HCT116 (cell line): ENCODE results near the gene FSIP1. TPM values are rescaled to one million over a fixed set of nuclear protein-coding genes. Genes with fewer than 3 reads are reported as not detected.

Experiments used
- ATAC-seq: fragments of 200-7000 bp; cut with Tn5 transposase; 2 replicates; pipeline ENCODE4 v1.9.1; 2020; ENCODE audit warnings: mild to moderate bottlenecking, moderate library complexity
- BruUV-seq: library from RNA; stranded (reverse); fragments of 400-500 nt; replicated peaks from 2 replicates; lab custom pipeline; 2021; lab: Mats Ljungman, UMichigan
- CTCF ChIA-PET: fragments of 300-600 bp; sonication (Branson Sonifier 250); formaldehyde crosslinking; loops from one replicate; lab custom pipeline; 2021; ENCODE audit warnings: antibody characterized with exemption; lab: Charles Lee
- POLR2A ChIA-PET: fragments of 300-600, 350-600 bp; sonication (Branson Sonifier 250); formaldehyde crosslinking; loops from one replicate; lab custom pipeline; 2021; ENCODE audit warnings: antibody characterized with exemption; lab: Charles Lee
- RAD21 ChIA-PET, 2 experiments: fragments of 300-600 bp; sonication (Branson Sonifier 250); formaldehyde crosslinking; loops; one replicate each; lab custom pipeline; 2023; ENCODE audit warnings: low total read pairs in 2 of 2; ENCODE audit not compliant: uncharacterized antibody in 2 of 2, unreplicated experiment in 2 of 2, low non-redundant PET in 1 of 2; lab: Charles Lee
- DNase-seq: peaks from one replicate; pipeline ENCODE4 v3.0.0-alpha.2; 2010; ENCODE audit warnings: low read depth, low spot score
- H2AFZ ChIP-seq: fragments of 200-600 bp; shearing (Covaris generic), sonication (generic); 2 replicates; pipeline ENCODE4 v1.6.1; 2017; ENCODE audit warnings: low read depth, mixed run types, mixed read lengths, antibody characterized with exemption, low read length; ENCODE audit not compliant: poor library complexity, severe bottlenecking
- H3K27ac ChIP-seq: 2 replicates; pipeline ENCODE4 v1.5.1; 2012; ENCODE audit warnings: low read depth, low read length
- H3K27me3 ChIP-seq: fragments of 200-600 bp; sonication (generic); 2 replicates; pipeline ENCODE4 v1.6.1; 2016; ENCODE audit warnings: mixed run types, low read length, mixed read lengths; ENCODE audit not compliant: insufficient read depth
- H3K36me3 ChIP-seq, 2 experiments: fragments of 200-500 bp in 1 of 2; fragments of 200-600 bp in 1 of 2; sonication (Bioruptor generic) in 1 of 2; sonication (generic) in 1 of 2; 2 replicates each; pipeline versions ENCODE4 v1.5.1 to v1.6.1; 2014 to 2016; ENCODE audit warnings: low read length in 2 of 2, inconsistent platforms in 1 of 2, mixed read lengths in 1 of 2, mixed run types in 1 of 2; ENCODE audit not compliant: insufficient read depth in 2 of 2, control insufficient read depth in 1 of 2
- H3K4me1 ChIP-seq, 2 experiments: fragments of 200-600 bp in 1 of 2; sonication (generic) in 1 of 2; 2 replicates each; pipeline versions ENCODE4 v1.5.1 to v1.6.1; 2012 to 2017; ENCODE audit warnings: low read length in 2 of 2, inconsistent platforms in 1 of 2, mild to moderate bottlenecking in 1 of 2, mixed read lengths in 1 of 2, mixed run types in 1 of 2, moderate library complexity in 1 of 2; ENCODE audit not compliant: insufficient read depth in 2 of 2, control insufficient read depth in 1 of 2
- H3K4me2 ChIP-seq: fragments of 200-600 bp; sonication (generic); 2 replicates; pipeline ENCODE4 v1.6.1; 2017; ENCODE audit warnings: mixed run types, low read length, mixed read lengths
- H3K4me3 ChIP-seq, 2 experiments: fragments of 200-600 bp in 1 of 2; sonication (generic) in 1 of 2; replicated peaks in 1 of 2; 2 replicates each; pipeline ENCODE4 v1.5.1; 2011 to 2016; ENCODE audit warnings: low read length in 2 of 2, control low read depth in 1 of 2, low read depth in 1 of 2, mild to moderate bottlenecking in 1 of 2, mixed read lengths in 1 of 2, mixed run types in 1 of 2
- H3K79me2 ChIP-seq: fragments of 200-600 bp; sonication (generic); 2 replicates; pipeline ENCODE4 v1.6.1; 2017; ENCODE audit warnings: mild to moderate bottlenecking, mixed run types, low read length, moderate library complexity, mixed read lengths; ENCODE audit not compliant: insufficient read depth
- H3K9ac ChIP-seq: fragments of 200-600 bp; sonication (generic); 2 replicates; pipeline ENCODE4 v1.6.1; 2016; ENCODE audit warnings: low read length, mixed read lengths
- H3K9me2 ChIP-seq: fragments of 200-600 bp; sonication (generic), shearing (Covaris generic); 2 replicates; pipeline ENCODE4 v1.6.1; 2017; ENCODE audit warnings: mixed run types, mild to moderate bottlenecking, moderate library complexity; ENCODE audit not compliant: insufficient read depth
- H3K9me3 ChIP-seq, 2 experiments: fragments of 200-500 bp in 1 of 2; fragments of 200-600 bp in 1 of 2; sonication (Bioruptor generic) in 1 of 2; sonication (generic) in 1 of 2; 2 replicates each; pipeline ENCODE4 v1.6.1; 2014 to 2017; ENCODE audit warnings: low read length in 2 of 2, mixed read lengths in 2 of 2, inconsistent platforms in 1 of 2, low read depth in 1 of 2, mild to moderate bottlenecking in 1 of 2, mixed run types in 1 of 2, moderate library complexity in 1 of 2; ENCODE audit not compliant: control insufficient read depth in 1 of 2, insufficient read depth in 1 of 2
- H4K20me1 ChIP-seq: fragments of 200-600 bp; sonication (generic), shearing (Covaris generic); 2 replicates; pipeline ENCODE4 v1.6.1; 2017; ENCODE audit warnings: mixed run types, mild to moderate bottlenecking, moderate library complexity; ENCODE audit not compliant: insufficient read depth
- ATF3 ChIP-seq: IDR thresholded peaks from 2 replicates; pipeline ENCODE4 v1.6.1; 2012
- CBX3 ChIP-seq: IDR thresholded peaks from 2 replicates; pipeline ENCODE4 v1.6.1; 2012; ENCODE audit warnings: low read depth
- EGR1 ChIP-seq: IDR thresholded peaks from 2 replicates; pipeline ENCODE4 v1.6.1; 2012; ENCODE audit warnings: low read depth
- ELF1 ChIP-seq: IDR thresholded peaks from 2 replicates; pipeline ENCODE4 v1.6.1; 2012; ENCODE audit warnings: low read depth, borderline replicate concordance
- EZH2 ChIP-seq: fragments of 200-600 bp; sonication (generic); IDR thresholded peaks from 2 replicates; pipeline ENCODE4 v1.6.1; 2017; ENCODE audit warnings: antibody characterized with exemption, mixed run types
- FOSL1 ChIP-seq: IDR thresholded peaks from 2 replicates; pipeline ENCODE4 v1.6.1; 2012; ENCODE audit warnings: low read depth
- JUND ChIP-seq: IDR thresholded peaks from 2 replicates; pipeline ENCODE4 v1.6.1; 2012
- MAX ChIP-seq: IDR thresholded peaks from 2 replicates; pipeline ENCODE4 v1.6.1; 2012
- POLR2AphosphoS5 ChIP-seq: IDR thresholded peaks from 2 replicates; pipeline ENCODE4 v1.6.1; 2011; ENCODE audit warnings: mild to moderate bottlenecking, low read depth, low read length, moderate library complexity
- SIN3A ChIP-seq: IDR thresholded peaks from 2 replicates; pipeline ENCODE4 v1.6.1; 2012; ENCODE audit warnings: low read depth
- SP1 ChIP-seq: IDR thresholded peaks from 2 replicates; pipeline ENCODE4 v1.6.1; 2012; ENCODE audit warnings: low read depth
- SRF ChIP-seq: IDR thresholded peaks from 2 replicates; pipeline ENCODE4 v1.6.1; 2012; ENCODE audit warnings: low read depth
- YY1 ChIP-seq: IDR thresholded peaks from 2 replicates; pipeline ENCODE4 v1.6.1; 2011; ENCODE audit warnings: low read length, low read depth, moderate library complexity, mild to moderate bottlenecking; ENCODE audit not compliant: insufficient replicate concordance; ENCODE audit errors: extremely low read depth
- ZFX ChIP-seq: fragments of 450-650 bp; IDR thresholded peaks from 2 replicates; pipeline ENCODE4 v1.6.1; 2017
- intact Hi-C: fragments of 100-400 bp; cut with micrococcal nuclease; formaldehyde crosslinking; loops from 2 replicates; pipeline ENCODE4 v1.10.0; 2022
- total RNA-seq: library from RNA; stranded (reverse); gene quantifications from one replicate; pipeline ENCODE4 v1.2.1, GENCODE V29; 2021; ENCODE audit not compliant: unreplicated experiment
- TF ChIP-seq, protein P1 (sequence below), 3 experiments: fragments of 200-600 bp in 1 of 3; sonication (generic) in 1 of 3; IDR thresholded peaks in 2 of 3; conservative IDR thresholded peaks in 1 of 3; 2 replicates each; pipeline ENCODE4 v1.5.1; 2012 to 2017; ENCODE audit warnings: low read depth in 2 of 3, low read length in 2 of 3, antibody characterized with exemption in 1 of 3, borderline replicate concordance in 1 of 3, control low read depth in 1 of 3, mild to moderate bottlenecking in 1 of 3, mixed read lengths in 1 of 3, mixed run types in 1 of 3, moderate library complexity in 1 of 3; ENCODE audit not compliant: insufficient read depth in 1 of 3

Gene FSIP1
- total RNA-seq, 1 experiment from 2014 or later, result 0.42 TPM

DNA sequence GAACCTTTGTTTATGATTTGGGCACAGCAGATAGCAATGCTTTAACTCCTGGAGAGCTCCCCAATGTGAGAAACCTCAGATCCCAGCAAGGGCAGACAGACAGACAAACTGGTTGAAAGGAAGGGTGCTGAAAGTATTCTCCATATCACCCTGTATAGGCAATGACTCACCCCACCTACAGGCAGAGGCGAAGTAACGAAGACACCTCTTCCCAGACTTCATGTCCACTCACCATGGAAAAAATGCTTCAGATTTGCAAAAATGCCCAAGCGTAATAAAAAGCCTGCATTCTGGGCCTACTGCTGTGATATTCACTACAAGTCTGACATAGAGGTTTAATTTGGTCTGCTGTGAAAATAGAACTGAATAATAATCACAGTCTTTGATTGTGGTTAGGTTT lies 151.3 kb downstream of the FSIP1 start:
- DNase-seq, result no peak
- no peaks in the 10 kb centered on the region for H3K27me3 ChIP-seq
- intact Hi-C loops, result no loop called here
- H3K4me1 ChIP-seq, result peaks cover 0 to 19% of the 10 kb centered on the region in 2 experiments; a peak in 2 of 4 replicates
- BruUV-seq, result no TSS peak
- no peaks in the 10 kb centered on the region for H3K9me2 ChIP-seq
- TF ChIP-seq FOSL1 (0 out of 2 replicates have a peak, but pooled peaks have one; percentile 21), POLR2AphosphoS5 (no peak)
- TF ChIP-seq, all 23 proteins: peak for 1
- H3K4me2 ChIP-seq, result no peak overlapping the region
- H3K36me3 ChIP-seq, result no peaks in the 10 kb centered on the region
- H3K9ac ChIP-seq, result no peak overlapping the region
- H3K9me3 ChIP-seq, result no peaks in the 10 kb centered on the region
- ATAC-seq, result peak; percentile 63
- H4K20me1 ChIP-seq, result no peaks in the 10 kb centered on the region
- RAD21 ChIA-PET, result no interaction called here
- CTCF ChIA-PET, result no interaction called here
- POLR2A ChIA-PET, result no interaction called here
- no peak overlapping the region for H2AFZ ChIP-seq
- H3K4me3 ChIP-seq, result no peak overlapping the region
- H3K79me2 ChIP-seq, result no peaks in the 10 kb centered on the region
- H3K27ac ChIP-seq, result no peak overlapping the region

DNA sequence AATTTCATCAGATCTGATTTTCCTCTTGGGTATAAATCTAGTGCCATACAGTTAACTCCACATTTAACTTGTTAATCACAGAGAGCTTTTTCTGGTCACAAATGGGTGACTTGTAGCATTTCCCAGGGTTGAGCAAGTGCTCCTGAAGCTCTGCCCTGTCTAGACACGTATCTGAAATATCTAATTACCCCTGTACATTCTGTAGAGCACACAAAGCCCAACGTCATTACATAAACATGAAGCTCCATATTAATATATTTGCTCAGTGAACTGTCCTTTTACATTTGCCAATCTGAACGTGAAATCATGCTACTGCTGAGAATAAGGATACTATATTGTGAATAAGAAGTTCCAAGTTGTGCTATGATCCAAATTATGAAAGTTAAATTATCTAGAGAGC lies 152.7 kb downstream of the FSIP1 start:
- CTCF ChIA-PET, result no interaction called here
- POLR2A ChIA-PET, result no interaction called here
- BruUV-seq, result no TSS peak

More for the DNA sequence above, 152.7 kb downstream of the FSIP1 start:
- Histone ChIP-seq H3K27ac (no peak overlapping the region), H3K9me3 (no peaks in the 10 kb centered on the region), H3K4me3 (no peak overlapping the region), H4K20me1 (no peaks in the 10 kb centered on the region), H3K36me3 (no peaks in the 10 kb centered on the region), H3K4me2 (no peak overlapping the region), H3K79me2 (no peaks in the 10 kb centered on the region), H3K27me3 (no peaks in the 10 kb centered on the region), H3K9ac (no peak overlapping the region), H2AFZ (no peak overlapping the region), H3K4me1 (peaks cover 2 to 33% of the 10 kb centered on the region in 2 experiments; a peak in 2 of 4 replicates), H3K9me2 (no peaks in the 10 kb centered on the region)
- RAD21 ChIA-PET, result no interaction called here
- intact Hi-C loops, result no loop called here
- ATAC-seq, result no peak
- DNase-seq, result no peak
- TF ChIP-seq SIN3A, result no peak
- no peak for TF ChIP-seq EGR1
- no peak for TF ChIP-seq JUND
- no peak for TF ChIP-seq ELF1
- TF ChIP-seq MAX, result no peak
- TF ChIP-seq ZFX, result no peak
- TF ChIP-seq CBX3, result no peak
- TF ChIP-seq, protein P1, sequence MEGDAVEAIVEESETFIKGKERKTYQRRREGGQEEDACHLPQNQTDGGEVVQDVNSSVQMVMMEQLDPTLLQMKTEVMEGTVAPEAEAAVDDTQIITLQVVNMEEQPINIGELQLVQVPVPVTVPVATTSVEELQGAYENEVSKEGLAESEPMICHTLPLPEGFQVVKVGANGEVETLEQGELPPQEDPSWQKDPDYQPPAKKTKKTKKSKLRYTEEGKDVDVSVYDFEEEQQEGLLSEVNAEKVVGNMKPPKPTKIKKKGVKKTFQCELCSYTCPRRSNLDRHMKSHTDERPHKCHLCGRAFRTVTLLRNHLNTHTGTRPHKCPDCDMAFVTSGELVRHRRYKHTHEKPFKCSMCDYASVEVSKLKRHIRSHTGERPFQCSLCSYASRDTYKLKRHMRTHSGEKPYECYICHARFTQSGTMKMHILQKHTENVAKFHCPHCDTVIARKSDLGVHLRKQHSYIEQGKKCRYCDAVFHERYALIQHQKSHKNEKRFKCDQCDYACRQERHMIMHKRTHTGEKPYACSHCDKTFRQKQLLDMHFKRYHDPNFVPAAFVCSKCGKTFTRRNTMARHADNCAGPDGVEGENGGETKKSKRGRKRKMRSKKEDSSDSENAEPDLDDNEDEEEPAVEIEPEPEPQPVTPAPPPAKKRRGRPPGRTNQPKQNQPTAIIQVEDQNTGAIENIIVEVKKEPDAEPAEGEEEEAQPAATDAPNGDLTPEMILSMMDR (IDR thresholded peaks at IDR 0.05 in 2 of 3, conservative IDR thresholded peaks at IDR 0.05 in 1 of 3; ENCODE audit: borderline replicate concordance in 1 of 3, insufficient read depth in 1 of 3, low read depth in 2 of 3, low read length in 2 of 3), result no peak
- no peak for TF ChIP-seq YY1
- no peak for TF ChIP-seq ATF3
- no peak for TF ChIP-seq EZH2
- no peak for TF ChIP-seq SP1
- TF ChIP-seq SRF, result no peak
